ENCODE results near the gene RANBP10. TPM values are rescaled to one million over a fixed set of nuclear protein-coding genes. Genes with fewer than 3 reads are reported as not detected.

Gene RANBP10
- polyA plus RNA-seq, 2 of the 4 experiments (the other 2 are of a cell fraction) = 7.5 to 9.8 TPM

GRCh38 chr16:67713647-67714273, 92.6 kb downstream of the RANBP10 start:
- 86% methylated on average over 5 of the region's 5 CpGs for WGBS (ENCODE audit: missing lambda C conversion rate)
- ATAC-seq (no peak), FAIRE-seq (no peak), DNase-seq (ENCODE audit: low read depth in 1 of 2, low spot score in 1 of 2) (no peak)
- TF ChIP-seq CHD4 (IDR thresholded peaks at IDR 0.05; ENCODE audit: borderline replicate concordance) (no peak), REST (IDR thresholded peaks at IDR 0.05) (no peak), EHMT2 (IDR thresholded peaks at IDR 0.05; ENCODE audit: low read depth) (no peak), TFCP2L1 (CRISPR knock-in tag; IDR thresholded peaks at IDR 0.05) (no peak), PBX3 (IDR thresholded peaks at IDR 0.05) (no peak), CBX2 (IDR thresholded peaks at IDR 0.05; ENCODE audit: borderline replicate concordance, low read depth) (no peak), CBX8 (IDR thresholded peaks at IDR 0.05) (no peak), ESRRA (IDR thresholded peaks at IDR 0.05; ENCODE audit: borderline replicate concordance, low read length) (no peak), GATA3 (IDR thresholded peaks at IDR 0.05; ENCODE audit: borderline replicate concordance) (no peak), KDM5A (IDR thresholded peaks at IDR 0.05) (no peak), FOSB (CRISPR knock-in tag; IDR thresholded peaks at IDR 0.05) (no peak), PHF8 (IDR thresholded peaks at IDR 0.05; ENCODE audit: borderline replicate concordance, low read depth) (no peak), HDAC2 (IDR thresholded peaks at IDR 0.05) (no peak), FOXS1 (CRISPR knock-in tag; IDR thresholded peaks at IDR 0.05) (no peak), MAFK (IDR thresholded peaks at IDR 0.05; ENCODE audit: partially characterized antibody) (no peak), CHD2 (IDR thresholded peaks at IDR 0.05; ENCODE audit: low read length, partially characterized antibody) (no peak), POLR2A (IDR thresholded peaks at IDR 0.05; ENCODE audit: low read length) (no peak), RCOR1 (IDR thresholded peaks at IDR 0.05; ENCODE audit: low read depth, low read length) (no peak)
- Histone ChIP-seq H3K4me1 (peaks cover 8% of the 10 kb centered on the region), H3K4me2 (no peak overlapping the region), H3K27ac (no peak overlapping the region), H3K9me3 (no peaks in the 10 kb centered on the region), H3K4me3 (no peak overlapping the region)
- CTCF ChIA-PET = interaction anchor here (1.0 to 1.1 kb wide), 2 partner anchors 41 to 103 kb away, joined by 3 read pairs; no protein-coding TSS in a partner anchor
- POLR2A ChIA-PET = no interaction called here

- CTCF ChIA-PET = interaction anchor here (1.1 to 1.8 kb wide), 2 partner anchors 45 to 48 kb away, joined by 3 read pairs; no protein-coding TSS in a partner anchor
- TF ChIP-seq PBX3 (IDR thresholded peaks at IDR 0.05) (no peak), HMGXB4 (CRISPR knock-in tag; IDR thresholded peaks at IDR 0.05; ENCODE audit: borderline replicate concordance) (no peak), GATA3 (IDR thresholded peaks at IDR 0.05; ENCODE audit: borderline replicate concordance) (no peak)
- no peak overlapping the region for H3K27ac ChIP-seq
- H3K4me1 ChIP-seq = no peaks in the 10 kb centered on the region
- H3K9me3 ChIP-seq = no peaks in the 10 kb centered on the region
- no peak for FAIRE-seq
- no peak overlapping the region for H3K4me2 ChIP-seq
- ATAC-seq = no peak
- no peak for DNase-seq (ENCODE audit: low read depth in 1 of 2, low spot score in 1 of 2)
- 93% methylated on average over 6 of the region's 6 CpGs for WGBS (ENCODE audit: missing lambda C conversion rate)
- POLR2A ChIA-PET = no interaction called here
- no peak overlapping the region for H3K4me3 ChIP-seq
Measured at GRCh38 chr16:67710607-67711006, 95.8 kb downstream of the RANBP10 start.

Measured in A549 (cell line).